Peyer's patch (tissue), 4 donors: ENCODE measurements around the gene ACER3.

Source experiments
- CTCF ChIP-seq, 6 experiments: fragments of 450-650 bp in 4 of 6; fragments of 200-600 bp in 2 of 6; sonication (generic) in 1 of 6; IDR thresholded peaks; one replicate each; pipeline ENCODE4 v1.5.1; 2017 to 2019; ENCODE audit warnings: antibody characterized with exemption in 6 of 6, mild to moderate bottlenecking in 3 of 6, moderate library complexity in 1 of 6
- POLR2A ChIP-seq, 2 donors: fragments of 450-650 bp; IDR thresholded peaks; one replicate each; pipeline ENCODE4 v1.5.1; 2017; ENCODE audit warnings: antibody characterized with exemption in 2 of 2, mild to moderate bottlenecking in 2 of 2, moderate library complexity in 2 of 2

- TF ChIP-seq CTCF (IDR thresholded peaks at IDR 0.05), result no peak
- TF ChIP-seq POLR2A (IDR thresholded peaks at IDR 0.05), result no peak
These were observed 188.3 kb downstream of the ACER3 start for GRCh38 chr11:77049026-77049425.
